ENCODE results near the gene ZNF132. TPM values are rescaled to one million over a fixed set of nuclear protein-coding genes. Genes with fewer than 3 reads are reported as not detected.
A peak's percentile ranks its signal among the peaks of the same experiment; 100 is the strongest.

The ZNF132 gene
- total RNA-seq, 6 experiments from 2014 or later, result 0.75 to 2.8 (median 1.0) TPM

- no peaks in the 10 kb centered on the region for H3K9me3 ChIP-seq
- TF ChIP-seq POLR2A (IDR thresholded peaks at IDR 0.05), result no peak
- no peak for TF ChIP-seq CTCF (IDR thresholded peaks at IDR 0.05)
- no peak overlapping the region for H3K27ac ChIP-seq
- no peaks in the 10 kb centered on the region for H3K27me3 ChIP-seq
- H3K4me3 ChIP-seq, result no peak overlapping the region
- ATAC-seq (no peak), DNase-seq (peak in 1 of 3 donors; percentile 55)
- H3K4me1 ChIP-seq, result peaks cover 0 to 9% (median 0%) of the 10 kb centered on the region in 4 donors
- no peaks in the 10 kb centered on the region for H3K36me3 ChIP-seq
- 94% methylated on average over 6 of the region's 17 CpGs for WGBS (ENCODE audit: insufficient coverage, low coverage, low lambda C conversion rate, missing lambda C conversion rate)
- intact Hi-C loops (cut with DNase I), result no loop called here
These were observed 29.5 kb upstream of the ZNF132 start for GRCh38 chr19:58469241-58470013.

- intact Hi-C loops (cut with DNase I), result no loop called here
- DNase-seq (peak in 1 of 3 donors; percentile 46), ATAC-seq (no peak)
- no peaks in the 10 kb centered on the region for H3K9me3 ChIP-seq
- peaks cover 0 to 9% (median 0%) of the 10 kb centered on the region in 4 donors for H3K4me1 ChIP-seq
- H3K27ac ChIP-seq, result no peak overlapping the region
- no peak overlapping the region for H3K4me3 ChIP-seq
- H3K27me3 ChIP-seq, result no peaks in the 10 kb centered on the region
- 46% methylated on average over 3 of the region's 5 CpGs for WGBS (ENCODE audit: insufficient coverage, low coverage, low lambda C conversion rate, missing lambda C conversion rate)
- TF ChIP-seq CTCF (IDR thresholded peaks at IDR 0.05) (no peak), POLR2A (IDR thresholded peaks at IDR 0.05) (no peak)
- no peaks in the 10 kb centered on the region for H3K36me3 ChIP-seq
These were observed 28.4 kb upstream of the ZNF132 start for GRCh38 chr19:58468216-58468839.

GRCh38 chr19:58466760-58467589 lies 27.0 kb upstream of the ZNF132 start, which contains the start of gene ZNF324:
Gene ZNF324, plus strand, starts transcription at chr19:58467080. Its CDS starts 2,106 bp downstream, at chr19:58469186.
- peaks cover 0 to 9% (median 0%) of the 10 kb centered on the region in 4 donors for H3K4me1 ChIP-seq
- DNase-seq (peak; percentile 99), ATAC-seq (peak; percentile 94 to 95 (median 94))
- no peaks in the 10 kb centered on the region for H3K36me3 ChIP-seq
- WGBS (ENCODE audit: insufficient coverage, low coverage, low lambda C conversion rate, missing lambda C conversion rate), result no CpG with 5 or more reads among the region's 92 CpGs
- H3K9me3 ChIP-seq, result no peaks in the 10 kb centered on the region
- peak within 1 kb of the TSS; percentile 95 to 98 (median 98) for H3K4me3 ChIP-seq
- H3K27ac ChIP-seq, result peak within 1 kb of the TSS; percentile 40 to 75 (median 58)
- no peaks in the 10 kb centered on the region for H3K27me3 ChIP-seq
- TF ChIP-seq POLR2A (IDR thresholded peaks at IDR 0.05) (peak; percentile 47), CTCF (IDR thresholded peaks at IDR 0.05) (peak in 1 of 4 donors; percentile 19)
- intact Hi-C loops (cut with DNase I), result no loop called here

- no peaks in the 10 kb centered on the region for H3K27me3 ChIP-seq
- peak; percentile 26 to 54 (median 30) for ATAC-seq
- peaks cover 0 to 9% (median 0%) of the 10 kb centered on the region in 4 donors for H3K4me1 ChIP-seq
These were observed 26.3 kb upstream of the ZNF132 start for GRCh38 chr19:58466089-58466759.

More at GRCh38 chr19:58466089-58466759, 26.3 kb upstream of the ZNF132 start:
- H3K27ac ChIP-seq, result no peak overlapping the region
- H3K4me3 ChIP-seq, result peak overlapping the region; percentile 95 to 98 (median 98)
- intact Hi-C loops (cut with DNase I), result no loop called here
- no peak for TF ChIP-seq POLR2A (IDR thresholded peaks at IDR 0.05)
- peak in 1 of 4 donors; percentile 3 for TF ChIP-seq CTCF (IDR thresholded peaks at IDR 0.05)
- no peaks in the 10 kb centered on the region for H3K36me3 ChIP-seq
- peak in 2 of 3 donors; percentile 24 to 58 for DNase-seq
- no peaks in the 10 kb centered on the region for H3K9me3 ChIP-seq
- WGBS (ENCODE audit: insufficient coverage, low coverage, low lambda C conversion rate, missing lambda C conversion rate), result 39% methylated on average over 12 of the region's 20 CpGs

Data from right lobe of liver (tissue), 6 donors.